Tibial nerve (tissue), 4 donors: Measurements from ENCODE around the gene FMNL2.

Source experiments
- CTCF ChIP-seq, 5 experiments: fragments of 200-600 bp in 3 of 5; fragments of 450-650 bp in 2 of 5; sonication (generic) in 3 of 5; IDR thresholded peaks; one replicate each; pipeline ENCODE4 v1.5.1; 2016 to 2019; ENCODE audit warnings: antibody characterized with exemption in 5 of 5, mild to moderate bottlenecking in 3 of 5, moderate library complexity in 2 of 5
- EP300 ChIP-seq, 2 donors: sonication (generic); formaldehyde crosslinking; IDR thresholded peaks; one replicate each; pipeline ENCODE4 v1.6.1; 2017; ENCODE audit warnings: antibody characterized with exemption in 2 of 2, mild to moderate bottlenecking in 1 of 2
- POLR2A ChIP-seq, 2 donors: fragments of 450-650 bp; IDR thresholded peaks; one replicate each; pipeline ENCODE4 v1.6.1; 2017; ENCODE audit warnings: antibody characterized with exemption in 2 of 2, mild to moderate bottlenecking in 2 of 2, moderate library complexity in 2 of 2

DNA sequence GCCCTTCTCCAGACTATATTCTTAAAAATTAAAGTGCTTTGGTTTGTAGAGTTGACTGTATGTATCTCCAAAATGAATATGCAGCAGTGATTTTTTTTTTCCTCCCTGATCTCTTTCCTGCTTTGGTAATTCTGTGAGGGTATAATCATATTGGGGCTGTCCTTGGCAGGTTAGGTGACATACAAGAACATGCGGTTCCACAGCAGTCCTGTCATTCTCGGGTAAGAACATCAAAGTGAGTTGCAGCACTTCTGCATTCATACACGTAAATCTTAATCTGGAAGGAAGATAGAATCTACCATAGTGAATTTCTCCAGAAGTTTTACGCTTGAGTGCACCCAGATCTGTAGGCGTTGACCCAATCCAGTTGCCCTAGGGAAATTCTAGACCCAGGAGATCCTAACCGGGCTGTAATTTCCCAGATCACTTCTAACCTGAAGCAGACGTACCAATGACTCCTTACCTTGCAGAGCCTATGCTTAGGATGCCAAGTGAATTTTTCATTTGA is 272.9 kb downstream of the FMNL2 start:
- TF ChIP-seq CTCF (IDR thresholded peaks at IDR 0.05) (no peak), POLR2A (IDR thresholded peaks at IDR 0.05) (no peak), EP300 (IDR thresholded peaks at IDR 0.05) (no peak)
